C4-2B (cell line): ENCODE measurements around the gene CLEC16A.

ENCODE experiments used
- ZFX ChIP-seq: fragments of 450-650 bp; IDR thresholded peaks from 2 replicates; pipeline ENCODE4 v1.6.1; 2017
- TF ChIP-seq, protein P1 (sequence below): fragments of 450-650 bp; conservative IDR thresholded peaks from 2 replicates; pipeline ENCODE4 v1.5.1; 2017; ENCODE audit warnings: mild to moderate bottlenecking

DNA sequence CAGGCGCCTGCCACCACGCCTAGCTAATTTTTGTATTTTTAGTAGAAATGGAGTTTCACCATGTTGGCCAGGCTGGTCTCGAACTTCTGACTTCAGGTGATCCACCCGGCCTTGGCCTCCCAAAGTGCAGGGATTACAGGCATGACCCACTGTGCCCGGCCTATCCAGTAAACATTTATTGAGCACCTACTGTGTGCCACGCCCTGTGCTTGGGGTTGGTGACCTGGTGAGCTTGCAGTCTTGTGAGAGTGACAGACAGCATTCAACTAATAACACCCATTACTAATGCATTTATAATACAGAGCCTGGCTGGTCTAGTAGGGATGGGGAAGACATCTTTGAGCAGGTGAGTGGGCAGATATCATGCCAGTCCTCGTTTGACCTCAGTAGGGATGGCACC, 198.6 kb downstream of the CLEC16A start:
- TF ChIP-seq, protein P1, sequence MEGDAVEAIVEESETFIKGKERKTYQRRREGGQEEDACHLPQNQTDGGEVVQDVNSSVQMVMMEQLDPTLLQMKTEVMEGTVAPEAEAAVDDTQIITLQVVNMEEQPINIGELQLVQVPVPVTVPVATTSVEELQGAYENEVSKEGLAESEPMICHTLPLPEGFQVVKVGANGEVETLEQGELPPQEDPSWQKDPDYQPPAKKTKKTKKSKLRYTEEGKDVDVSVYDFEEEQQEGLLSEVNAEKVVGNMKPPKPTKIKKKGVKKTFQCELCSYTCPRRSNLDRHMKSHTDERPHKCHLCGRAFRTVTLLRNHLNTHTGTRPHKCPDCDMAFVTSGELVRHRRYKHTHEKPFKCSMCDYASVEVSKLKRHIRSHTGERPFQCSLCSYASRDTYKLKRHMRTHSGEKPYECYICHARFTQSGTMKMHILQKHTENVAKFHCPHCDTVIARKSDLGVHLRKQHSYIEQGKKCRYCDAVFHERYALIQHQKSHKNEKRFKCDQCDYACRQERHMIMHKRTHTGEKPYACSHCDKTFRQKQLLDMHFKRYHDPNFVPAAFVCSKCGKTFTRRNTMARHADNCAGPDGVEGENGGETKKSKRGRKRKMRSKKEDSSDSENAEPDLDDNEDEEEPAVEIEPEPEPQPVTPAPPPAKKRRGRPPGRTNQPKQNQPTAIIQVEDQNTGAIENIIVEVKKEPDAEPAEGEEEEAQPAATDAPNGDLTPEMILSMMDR = no peak
- TF ChIP-seq ZFX = no peak
